ENCODE data around the gene SPOCK2. TPM values are rescaled to one million over a fixed set of nuclear protein-coding genes. Genes with fewer than 3 reads are reported as not detected.

SPOCK2 gene
- total RNA-seq, 1 donor from 2014 or later = 3.2 TPM

- Histone ChIP-seq H3K27me3 (no peaks in the 10 kb centered on the region), H4K20me1 (ENCODE audit: low read depth) (no peaks in the 10 kb centered on the region), H3K4me2 (no peak overlapping the region), H2AFZ (replicated peaks) (no peak overlapping the region), H3K79me2 (ENCODE audit: low read depth) (no peaks in the 10 kb centered on the region), H3K27ac (no peak overlapping the region), H3K36me3 (no peaks in the 10 kb centered on the region), H3K4me3 (no peak overlapping the region), H3K9ac (no peak overlapping the region), H3K9me3 (ENCODE audit: low read depth) (no peaks in the 10 kb centered on the region), H3F3A (ENCODE audit: low read depth) (no peaks in the 10 kb centered on the region), H3K4me1 (peaks cover 4% of the 10 kb centered on the region)
- TF ChIP-seq CTCF (IDR thresholded peaks at IDR 0.05) (no peak), EZH2 (IDR thresholded peaks at IDR 0.05) (no peak), EZH2phosphoT487 (IDR thresholded peaks at IDR 0.05) (no peak)
- peaks cover 3% of the 10 kb centered on the region for H3K27me3 Mint-ChIP-seq (ENCODE audit: insufficient read depth, low read depth)
- DNase-seq (ENCODE audit: low spot score) = no peak
- no peak overlapping the region for H3K4me3 Mint-ChIP-seq
- H3K4me1 Mint-ChIP-seq = peaks cover 20% of the 10 kb centered on the region
- H3K9me3 Mint-ChIP-seq = no peaks in the 10 kb centered on the region
- no peaks in the 10 kb centered on the region for H3K36me3 Mint-ChIP-seq
- peak overlapping the region; percentile 82 for H3K27ac Mint-ChIP-seq
Observed at GRCh38 chr10:72025400-72025799, 63.0 kb downstream of the SPOCK2 start.

- Mint-ChIP-seq H3K27me3 (ENCODE audit: insufficient read depth, low read depth) (peaks cover 5% of the 10 kb centered on the region), H3K4me3 (no peak overlapping the region), H3K36me3 (no peaks in the 10 kb centered on the region), H3K27ac (no peak overlapping the region), H3K4me1 (peaks cover 14% of the 10 kb centered on the region), H3K9me3 (no peaks in the 10 kb centered on the region)
- TF ChIP-seq EZH2 (IDR thresholded peaks at IDR 0.05) = no peak
- no peak for TF ChIP-seq CTCF (IDR thresholded peaks at IDR 0.05)
- TF ChIP-seq EZH2phosphoT487 (IDR thresholded peaks at IDR 0.05) = no peak
- no peaks in the 10 kb centered on the region for H3K36me3 ChIP-seq
- H3F3A ChIP-seq (ENCODE audit: low read depth) = no peaks in the 10 kb centered on the region
- H3K9ac ChIP-seq = no peak overlapping the region
- H3K4me2 ChIP-seq = no peak overlapping the region
- H3K27me3 ChIP-seq = no peaks in the 10 kb centered on the region
- no peak overlapping the region for H3K27ac ChIP-seq
- H3K9me3 ChIP-seq (ENCODE audit: low read depth) = no peaks in the 10 kb centered on the region
- no peak overlapping the region for H2AFZ ChIP-seq (replicated peaks)
- H3K4me3 ChIP-seq = no peak overlapping the region
- no peaks in the 10 kb centered on the region for H3K79me2 ChIP-seq (ENCODE audit: low read depth)
- H3K4me1 ChIP-seq = peaks cover 4% of the 10 kb centered on the region
- no peak for DNase-seq (ENCODE audit: low spot score)
- H4K20me1 ChIP-seq (ENCODE audit: low read depth) = no peaks in the 10 kb centered on the region
Observed at GRCh38 chr10:72024596-72024995, 63.8 kb downstream of the SPOCK2 start.

- no peaks in the 10 kb centered on the region for H3K36me3 Mint-ChIP-seq
- no peaks in the 10 kb centered on the region for H3K79me2 ChIP-seq (ENCODE audit: low read depth)
- peaks cover 6% of the 10 kb centered on the region for H3K4me1 ChIP-seq
- H3K4me3 ChIP-seq = no peak overlapping the region
- H3K27ac Mint-ChIP-seq = no peak overlapping the region
- no peaks in the 10 kb centered on the region for H3F3A ChIP-seq (ENCODE audit: low read depth)
- no peak for TF ChIP-seq EZH2 (IDR thresholded peaks at IDR 0.05)
- no peaks in the 10 kb centered on the region for H3K36me3 ChIP-seq
- no peaks in the 10 kb centered on the region for H3K9me3 Mint-ChIP-seq
- peaks cover 6% of the 10 kb centered on the region for H3K27me3 Mint-ChIP-seq (ENCODE audit: insufficient read depth, low read depth)
- no peak overlapping the region for H3K27ac ChIP-seq
- H2AFZ ChIP-seq (replicated peaks) = no peak overlapping the region
- no peaks in the 10 kb centered on the region for H4K20me1 ChIP-seq (ENCODE audit: low read depth)
- no peak overlapping the region for H3K9ac ChIP-seq
- H3K27me3 ChIP-seq = no peaks in the 10 kb centered on the region
- H3K4me2 ChIP-seq = no peak overlapping the region
- peaks cover 23% of the 10 kb centered on the region for H3K4me1 Mint-ChIP-seq
- H3K4me3 Mint-ChIP-seq = no peak overlapping the region
- no peaks in the 10 kb centered on the region for H3K9me3 ChIP-seq (ENCODE audit: low read depth)
- no peak for DNase-seq (ENCODE audit: low spot score)
Observed at GRCh38 chr10:72022228-72022627, 66.1 kb downstream of the SPOCK2 start.

- H4K20me1 ChIP-seq (ENCODE audit: low read depth) = no peaks in the 10 kb centered on the region
- TF ChIP-seq CTCF (IDR thresholded peaks at IDR 0.05) (no peak), EZH2phosphoT487 (IDR thresholded peaks at IDR 0.05) (no peak), EZH2 (IDR thresholded peaks at IDR 0.05) (no peak)
- Mint-ChIP-seq H3K4me1 (peaks cover 24% of the 10 kb centered on the region), H3K27me3 (ENCODE audit: insufficient read depth, low read depth) (peaks cover 6% of the 10 kb centered on the region), H3K36me3 (no peaks in the 10 kb centered on the region), H3K4me3 (no peak overlapping the region), H3K27ac (no peak overlapping the region), H3K9me3 (no peaks in the 10 kb centered on the region)
- H3K27me3 ChIP-seq = no peaks in the 10 kb centered on the region
- H3K9ac ChIP-seq = no peak overlapping the region
- DNase-seq (ENCODE audit: low spot score) = no peak
- no peak overlapping the region for H3K27ac ChIP-seq
- no peaks in the 10 kb centered on the region for H3K9me3 ChIP-seq (ENCODE audit: low read depth)
- H3K4me2 ChIP-seq = no peak overlapping the region
- H3K36me3 ChIP-seq = no peaks in the 10 kb centered on the region
- no peak overlapping the region for H2AFZ ChIP-seq (replicated peaks)
- no peak overlapping the region for H3K4me3 ChIP-seq
- no peaks in the 10 kb centered on the region for H3K79me2 ChIP-seq (ENCODE audit: low read depth)
- H3K4me1 ChIP-seq = peaks cover 9% of the 10 kb centered on the region
- H3F3A ChIP-seq (ENCODE audit: low read depth) = no peaks in the 10 kb centered on the region
Observed at GRCh38 chr10:72020914-72021809, 67.2 kb downstream of the SPOCK2 start.

Measured in neural progenitor cell (in vitro differentiated cells).